IMR-90 (cell line): Measurements from ENCODE around the gene COL9A3. TPM values are rescaled to one million over a fixed set of nuclear protein-coding genes. Genes with fewer than 3 reads are reported as not detected.

ENCODE experiments used
- ATAC-seq: fragments of 200-7000 bp; cut with Tn5 transposase; 2 replicates; pipeline ENCODE4 v1.9.1; 2020; ENCODE audit warnings: low read depth, mild to moderate bottlenecking, moderate library complexity
- BruUV-seq: library from RNA; stranded (reverse); fragments of 400-500 nt; replicated peaks from 2 replicates; lab custom pipeline; 2021; lab: Mats Ljungman, UMichigan
- CTCF ChIA-PET: fragments of 300-600 bp; formaldehyde crosslinking; extraction: SDS; loops from one replicate; lab custom pipeline; 2021; ENCODE audit warnings: antibody characterized with exemption; lab: Yijun Ruan, JAX
- POLR2A ChIA-PET: fragments of 300-600 bp; sonication (Branson Sonifier 250); formaldehyde crosslinking; loops from one replicate; lab custom pipeline; 2022; ENCODE audit warnings: antibody characterized with exemption; ENCODE audit not compliant: unreplicated experiment; lab: Charles Lee
- DNase-seq: peaks from one replicate; pipeline ENCODE4 v3.0.0; 2013
- H2AFZ ChIP-seq: replicated peaks from 2 replicates; pipeline ENCODE3; 2013; ENCODE audit warnings: low read length, mild to moderate bottlenecking; ENCODE audit not compliant: poor library complexity
- H2AK5ac ChIP-seq: 2 replicates; pipeline ENCODE4 v1.6.1; 2013; ENCODE audit warnings: low read depth, low read length, inconsistent platforms
- H2AK9ac ChIP-seq: replicated peaks from 2 replicates; pipeline ENCODE3; 2013; ENCODE audit warnings: mild to moderate bottlenecking, low read depth, low read length, moderate library complexity; ENCODE audit not compliant: poor library complexity
- H2BK120ac ChIP-seq: 2 replicates; pipeline ENCODE4 v1.6.1; 2013; ENCODE audit warnings: low read depth, low read length, inconsistent platforms
- H2BK15ac ChIP-seq: 3 replicates; pipeline ENCODE4 v1.6.1; 2013; ENCODE audit warnings: low read depth, low read length, inconsistent platforms
- H2BK20ac ChIP-seq: 2 replicates; pipeline ENCODE4 v1.6.1; 2013; ENCODE audit warnings: low read depth, mild to moderate bottlenecking, inconsistent platforms, low read length, moderate library complexity
- H2BK5ac ChIP-seq: 2 replicates; pipeline ENCODE4 v1.6.1; 2013; ENCODE audit warnings: mild to moderate bottlenecking, low read depth, low read length, inconsistent platforms; ENCODE audit not compliant: poor library complexity, severe bottlenecking
- H3K14ac ChIP-seq: replicated peaks from 2 replicates; pipeline ENCODE4 v1.6.1; 2013; ENCODE audit warnings: low read depth, low read length, inconsistent platforms
- H3K18ac ChIP-seq: 2 replicates; pipeline ENCODE4 v1.6.1; 2013; ENCODE audit warnings: low read depth, low read length, control low read depth
- H3K23ac ChIP-seq: 2 replicates; pipeline ENCODE4 v1.6.1; 2013; ENCODE audit warnings: low read depth, low read length, inconsistent platforms
- H3K27ac ChIP-seq: 2 replicates; pipeline ENCODE4 v1.5.1; 2013; ENCODE audit warnings: mild to moderate bottlenecking, control low read depth, low read length; ENCODE audit not compliant: insufficient read depth
- H3K27me3 ChIP-seq: 2 replicates; pipeline ENCODE4 v1.6.1; 2013; ENCODE audit warnings: low read length; ENCODE audit not compliant: control insufficient read depth, insufficient read depth
- H3K36me3 ChIP-seq: 2 replicates; pipeline ENCODE4 v1.6.1; 2013; ENCODE audit warnings: low read length, mixed read lengths; ENCODE audit not compliant: control insufficient read depth, insufficient read depth
- H3K4ac ChIP-seq: 2 replicates; pipeline ENCODE4 v1.6.1; 2013; ENCODE audit warnings: low read depth, low read length, inconsistent platforms
- H3K4me1 ChIP-seq: 2 replicates; pipeline ENCODE4 v1.6.1; 2013; ENCODE audit warnings: low read length, mixed read lengths; ENCODE audit not compliant: control insufficient read depth, insufficient read depth
- H3K4me2 ChIP-seq: 2 replicates; pipeline ENCODE4 v1.6.1; 2013; ENCODE audit warnings: low read depth, mild to moderate bottlenecking, control low read depth, low read length, moderate library complexity
- H3K4me3 ChIP-seq: 2 replicates; pipeline ENCODE4 v1.5.1; 2013; ENCODE audit warnings: low read depth, mild to moderate bottlenecking, control low read depth, low read length, moderate library complexity; ENCODE audit not compliant: insufficient read depth
- H3K56ac ChIP-seq: 2 replicates; pipeline ENCODE4 v1.6.1; 2013; ENCODE audit warnings: low read length, inconsistent platforms; ENCODE audit not compliant: insufficient read depth; ENCODE audit errors: extremely low read depth
- H3K79me1 ChIP-seq, 2 experiments: 2 replicates each; pipeline ENCODE4 v1.6.1; 2013; ENCODE audit warnings: low read length in 2 of 2, inconsistent platforms in 1 of 2, low read depth in 1 of 2
- H3K9ac ChIP-seq: 2 replicates; pipeline ENCODE4 v1.6.1; 2013; ENCODE audit warnings: low read depth, low read length, control low read depth
- H3K9me1 ChIP-seq: 2 replicates; pipeline ENCODE4 v1.6.1; 2013; ENCODE audit warnings: low read length, inconsistent platforms; ENCODE audit not compliant: insufficient read depth
- H3K9me3 ChIP-seq: 2 replicates; pipeline ENCODE4 v1.6.1; 2013; ENCODE audit warnings: low read length; ENCODE audit not compliant: control insufficient read depth, insufficient read depth
- H4K20me1 ChIP-seq: 2 replicates; pipeline ENCODE4 v1.6.1; 2013; ENCODE audit warnings: low read length, inconsistent platforms; ENCODE audit not compliant: insufficient read depth
- H4K5ac ChIP-seq: 2 replicates; pipeline ENCODE4 v1.6.1; 2013; ENCODE audit warnings: mild to moderate bottlenecking, low read depth, low read length, control low read depth
- H4K8ac ChIP-seq, 2 experiments: 2 replicates each; pipeline ENCODE4 v1.6.1; 2013; ENCODE audit warnings: low read depth in 2 of 2, low read length in 2 of 2, control low read depth in 1 of 2, inconsistent platforms in 1 of 2
- H4K91ac ChIP-seq: 2 replicates; pipeline ENCODE4 v1.6.1; 2013; ENCODE audit warnings: low read depth, low read length, inconsistent platforms; ENCODE audit not compliant: insufficient read depth
- MAFK ChIP-seq: IDR thresholded peaks from 2 replicates; pipeline ENCODE4 v1.6.1; 2012; ENCODE audit warnings: low read depth, low read length, improper control_type of control experiment
- MXI1 ChIP-seq: IDR thresholded peaks from 2 replicates; pipeline ENCODE4 v1.6.1; 2012; ENCODE audit warnings: low read depth, mild to moderate bottlenecking, low read length, moderate library complexity, borderline replicate concordance
- POLR2A ChIP-seq: IDR thresholded peaks from 2 replicates; pipeline ENCODE4 v1.6.1; 2012; ENCODE audit warnings: mild to moderate bottlenecking, low read depth, low read length
- WGBS, 2 experiments: methylation state at CpG; one replicate each; pipeline versions ENCODE4 v1.1.5 to v1.1.7; 2013; ENCODE audit warnings: missing lambda C conversion rate in 2 of 2; ENCODE audit not compliant: insufficient read length in 1 of 2; ENCODE audit errors: extremely low coverage in 2 of 2; 5-methylcytosine and 5-hydroxymethylcytosine counted together
- dilution Hi-C: fragments of 300-500 bp; cut with HindIII; formaldehyde crosslinking; loops from one replicate; pipeline ENCODE4 v1.14.3; 2018; ENCODE audit warnings: low sequenced_read_pairs; ENCODE audit not compliant: unreplicated experiment
- in situ Hi-C: fragments of 300-500 bp; cut with MboI; formaldehyde crosslinking; loops from 3 replicates; pipeline ENCODE4 v1.14.3; 2019; ENCODE audit warnings: low sequenced_read_pairs, inconsistent platforms, mixed read lengths
- intact Hi-C: fragments of 100-400 bp; cut with micrococcal nuclease; formaldehyde crosslinking; loops from 2 replicates; pipeline ENCODE4 v1.10.0; 2022
- polyA plus RNA-seq, 3 experiments: library from polyadenylated mRNA; depleted of rRNA; stranded (reverse); fragments of >200 nt; gene quantifications; 2 replicates each; pipeline ENCODE4 v1.2.3, GENCODE V29; 2012; ENCODE audit warnings: low replicate concordance in 1 of 3
- total RNA-seq: library from RNA; depleted of rRNA; stranded (reverse); fragments of >200 nt; gene quantifications from 2 replicates; pipeline ENCODE4 v1.2.3, GENCODE V29; 2012
- TF ChIP-seq, protein P1 (sequence below): fragments of 150-350 bp; IDR thresholded peaks from 2 replicates; pipeline ENCODE4 v1.6.1; 2017; ENCODE audit warnings: mild to moderate bottlenecking, antibody characterized with exemption, low read length, low read depth

COL9A3 gene
- total and polyA plus RNA-seq, 2 of the 4 experiments (the other 2 are of a cell fraction): 0.36 to 1.4 TPM

DNA sequence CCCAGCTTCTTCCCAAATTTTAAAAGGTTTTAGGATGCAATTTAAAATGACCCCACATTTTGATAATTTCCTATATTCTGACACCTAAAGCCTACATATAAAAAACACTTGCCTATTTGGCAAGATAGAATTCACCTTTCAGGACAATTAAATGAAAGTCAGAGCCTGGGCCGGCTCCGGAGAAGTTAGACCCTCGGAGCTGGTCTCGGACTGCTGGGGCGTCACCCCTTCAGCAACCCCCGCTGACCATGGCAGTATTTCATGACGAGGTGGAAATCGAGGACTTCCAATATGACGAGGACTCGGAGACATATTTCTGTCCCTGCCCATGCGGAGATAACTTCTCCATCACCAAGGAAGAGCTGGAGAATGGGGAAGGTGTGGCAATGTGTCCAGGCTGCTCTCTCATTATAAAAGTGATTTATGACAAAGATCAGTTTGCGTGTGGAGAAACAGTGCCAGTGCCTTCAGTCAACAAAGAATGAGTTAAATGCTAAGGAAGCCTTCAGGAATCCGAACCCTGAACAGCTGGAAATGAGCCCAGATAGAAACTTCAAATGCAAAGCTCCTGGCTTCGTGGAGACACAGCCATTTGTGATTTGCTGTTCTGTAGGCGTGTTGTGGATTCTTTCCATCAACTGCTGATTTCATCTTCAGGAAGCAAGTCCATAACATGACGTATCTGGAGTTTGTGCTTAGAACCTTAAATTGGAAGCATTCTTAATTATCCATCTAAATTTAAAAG lies 28.7 kb downstream of the COL9A3 start (continued):
- no peak for TF ChIP-seq MXI1

DNA sequence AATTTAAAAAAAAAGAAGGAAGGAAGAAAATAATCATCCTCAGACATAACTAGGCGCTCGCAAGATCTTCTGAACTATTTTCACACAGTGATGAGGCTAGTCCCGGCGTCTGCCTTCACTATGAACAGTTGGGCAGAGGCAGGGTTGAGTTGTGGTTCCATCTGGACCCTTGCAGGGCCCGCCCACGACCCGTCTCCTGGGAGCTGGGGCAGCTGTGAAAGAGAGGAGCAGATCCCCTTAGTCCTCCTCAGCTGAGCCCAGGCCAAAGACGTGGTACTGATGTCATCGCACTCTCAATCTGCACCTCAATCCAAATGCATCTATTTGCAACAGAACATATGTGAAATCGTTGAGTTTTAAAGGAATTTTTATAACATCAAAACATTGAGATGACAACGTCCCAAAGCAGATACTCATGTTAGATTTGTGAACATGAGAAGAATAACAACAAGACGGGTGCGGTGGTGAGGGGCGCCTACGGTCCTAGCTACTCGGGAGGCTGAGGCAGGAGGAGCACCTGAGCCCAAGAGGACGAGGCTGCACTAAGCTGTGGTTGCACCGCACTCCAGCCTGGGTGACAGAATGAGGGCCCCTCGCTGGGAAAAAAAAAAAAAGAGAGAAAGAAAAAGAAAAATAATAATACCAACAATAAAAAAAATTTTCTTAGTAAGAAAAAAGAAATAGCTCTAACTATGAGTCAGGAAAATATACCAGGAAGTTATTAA lies 29.5 kb downstream of the COL9A3 start:
- H3K9me3 ChIP-seq: no peaks in the 10 kb centered on the region
- ATAC-seq (no peak), DNase-seq (no peak)
- 100% methylated on average over 4 of the region's 19 CpGs; no CpG with 5 or more reads in 1 of the 2 experiments for WGBS, 2 experiments
- no peak overlapping the region for H3K4ac ChIP-seq
- H4K5ac ChIP-seq: no peak overlapping the region
- no peak overlapping the region for H2AK5ac ChIP-seq
- no peak overlapping the region for H3K14ac ChIP-seq
- TF ChIP-seq POLR2A (no peak), MAFK (no peak)
- TF ChIP-seq, protein P1, sequence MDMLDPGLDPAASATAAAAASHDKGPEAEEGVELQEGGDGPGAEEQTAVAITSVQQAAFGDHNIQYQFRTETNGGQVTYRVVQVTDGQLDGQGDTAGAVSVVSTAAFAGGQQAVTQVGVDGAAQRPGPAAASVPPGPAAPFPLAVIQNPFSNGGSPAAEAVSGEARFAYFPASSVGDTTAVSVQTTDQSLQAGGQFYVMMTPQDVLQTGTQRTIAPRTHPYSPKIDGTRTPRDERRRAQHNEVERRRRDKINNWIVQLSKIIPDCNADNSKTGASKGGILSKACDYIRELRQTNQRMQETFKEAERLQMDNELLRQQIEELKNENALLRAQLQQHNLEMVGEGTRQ: no peak
- H3K18ac ChIP-seq: no peak overlapping the region
- H4K91ac ChIP-seq: no peak overlapping the region
- no peak overlapping the region for H4K8ac ChIP-seq
- no peak overlapping the region for H3K27ac ChIP-seq
- no peak overlapping the region for H2BK5ac ChIP-seq
- no peak overlapping the region for H3K4me2 ChIP-seq
- no peak overlapping the region for H3K9ac ChIP-seq
- no peak overlapping the region for H2AFZ ChIP-seq
- H2AK9ac ChIP-seq: no peak overlapping the region
- ChIA-PET CTCF (no interaction called here), POLR2A (no interaction called here)
- no TSS peak for BruUV-seq
- intact Hi-C loops: no loop called here
- H3K9me1 ChIP-seq: no peaks in the 10 kb centered on the region
- H2BK15ac ChIP-seq: no peak overlapping the region
- no peak overlapping the region for H3K4me3 ChIP-seq
- in situ Hi-C loops: no loop called here
- no peak overlapping the region for H3K23ac ChIP-seq
- H4K20me1 ChIP-seq: no peaks in the 10 kb centered on the region; the same call in 1 of the 2 replicates
- H3K56ac ChIP-seq: no peak overlapping the region
- no peaks in the 10 kb centered on the region for H3K27me3 ChIP-seq
- H3K4me1 ChIP-seq: 0 out of 2 replicates have a peak, but pooled peaks cover 2% of the 10 kb centered on the region
- no peak overlapping the region for H2BK120ac ChIP-seq
- peaks cover 3 to 5% of the 10 kb centered on the region in 2 experiments; a peak in 1 of 4 replicates for H3K79me1 ChIP-seq
- H3K36me3 ChIP-seq: peaks cover 7% of the 10 kb centered on the region; the same call in 1 of the 2 replicates
- dilution Hi-C loops: no loop called here
- no peak overlapping the region for H2BK20ac ChIP-seq
